HCT116 (cell line): ENCODE results near the gene TNKS1BP1. TPM values are rescaled to one million over a fixed set of nuclear protein-coding genes. Genes with fewer than 3 reads are reported as not detected.

Source experiments
- ATAC-seq: fragments of 200-7000 bp; cut with Tn5 transposase; 2 replicates; pipeline ENCODE4 v1.9.1; 2020; ENCODE audit warnings: mild to moderate bottlenecking, moderate library complexity
- BruUV-seq: library from RNA; stranded (reverse); fragments of 400-500 nt; replicated peaks from 2 replicates; lab custom pipeline; 2021; lab: Mats Ljungman, UMichigan
- CTCF ChIA-PET: fragments of 300-600 bp; sonication (Branson Sonifier 250); formaldehyde crosslinking; loops from one replicate; lab custom pipeline; 2021; ENCODE audit warnings: antibody characterized with exemption; lab: Charles Lee
- POLR2A ChIA-PET: fragments of 300-600, 350-600 bp; sonication (Branson Sonifier 250); formaldehyde crosslinking; loops from one replicate; lab custom pipeline; 2021; ENCODE audit warnings: antibody characterized with exemption; lab: Charles Lee
- RAD21 ChIA-PET, 2 experiments: fragments of 300-600 bp; sonication (Branson Sonifier 250); formaldehyde crosslinking; loops; one replicate each; lab custom pipeline; 2023; ENCODE audit warnings: low total read pairs in 2 of 2; ENCODE audit not compliant: uncharacterized antibody in 2 of 2, unreplicated experiment in 2 of 2, low non-redundant PET in 1 of 2; lab: Charles Lee
- DNase-seq: peaks from one replicate; pipeline ENCODE4 v3.0.0-alpha.2; 2010; ENCODE audit warnings: low read depth, low spot score
- H2AFZ ChIP-seq: fragments of 200-600 bp; shearing (Covaris generic), sonication (generic); 2 replicates; pipeline ENCODE4 v1.6.1; 2017; ENCODE audit warnings: low read depth, mixed run types, mixed read lengths, antibody characterized with exemption, low read length; ENCODE audit not compliant: poor library complexity, severe bottlenecking
- H3K27ac ChIP-seq: 2 replicates; pipeline ENCODE4 v1.5.1; 2012; ENCODE audit warnings: low read depth, low read length
- H3K27me3 ChIP-seq: fragments of 200-600 bp; sonication (generic); 2 replicates; pipeline ENCODE4 v1.6.1; 2016; ENCODE audit warnings: mixed run types, low read length, mixed read lengths; ENCODE audit not compliant: insufficient read depth
- H3K36me3 ChIP-seq, 2 experiments: fragments of 200-500 bp in 1 of 2; fragments of 200-600 bp in 1 of 2; sonication (Bioruptor generic) in 1 of 2; sonication (generic) in 1 of 2; 2 replicates each; pipeline versions ENCODE4 v1.5.1 to v1.6.1; 2014 to 2016; ENCODE audit warnings: low read length in 2 of 2, inconsistent platforms in 1 of 2, mixed read lengths in 1 of 2, mixed run types in 1 of 2; ENCODE audit not compliant: insufficient read depth in 2 of 2, control insufficient read depth in 1 of 2
- H3K4me1 ChIP-seq, 2 experiments: fragments of 200-600 bp in 1 of 2; sonication (generic) in 1 of 2; 2 replicates each; pipeline versions ENCODE4 v1.5.1 to v1.6.1; 2012 to 2017; ENCODE audit warnings: low read length in 2 of 2, inconsistent platforms in 1 of 2, mild to moderate bottlenecking in 1 of 2, mixed read lengths in 1 of 2, mixed run types in 1 of 2, moderate library complexity in 1 of 2; ENCODE audit not compliant: insufficient read depth in 2 of 2, control insufficient read depth in 1 of 2
- H3K4me2 ChIP-seq: fragments of 200-600 bp; sonication (generic); 2 replicates; pipeline ENCODE4 v1.6.1; 2017; ENCODE audit warnings: mixed run types, low read length, mixed read lengths
- H3K4me3 ChIP-seq, 2 experiments: fragments of 200-600 bp in 1 of 2; sonication (generic) in 1 of 2; replicated peaks in 1 of 2; 2 replicates each; pipeline ENCODE4 v1.5.1; 2011 to 2016; ENCODE audit warnings: low read length in 2 of 2, control low read depth in 1 of 2, low read depth in 1 of 2, mild to moderate bottlenecking in 1 of 2, mixed read lengths in 1 of 2, mixed run types in 1 of 2
- H3K79me2 ChIP-seq: fragments of 200-600 bp; sonication (generic); 2 replicates; pipeline ENCODE4 v1.6.1; 2017; ENCODE audit warnings: mild to moderate bottlenecking, mixed run types, low read length, moderate library complexity, mixed read lengths; ENCODE audit not compliant: insufficient read depth
- H3K9ac ChIP-seq: fragments of 200-600 bp; sonication (generic); 2 replicates; pipeline ENCODE4 v1.6.1; 2016; ENCODE audit warnings: low read length, mixed read lengths
- H3K9me2 ChIP-seq: fragments of 200-600 bp; sonication (generic), shearing (Covaris generic); 2 replicates; pipeline ENCODE4 v1.6.1; 2017; ENCODE audit warnings: mixed run types, mild to moderate bottlenecking, moderate library complexity; ENCODE audit not compliant: insufficient read depth
- H3K9me3 ChIP-seq, 2 experiments: fragments of 200-500 bp in 1 of 2; fragments of 200-600 bp in 1 of 2; sonication (Bioruptor generic) in 1 of 2; sonication (generic) in 1 of 2; 2 replicates each; pipeline ENCODE4 v1.6.1; 2014 to 2017; ENCODE audit warnings: low read length in 2 of 2, mixed read lengths in 2 of 2, inconsistent platforms in 1 of 2, low read depth in 1 of 2, mild to moderate bottlenecking in 1 of 2, mixed run types in 1 of 2, moderate library complexity in 1 of 2; ENCODE audit not compliant: control insufficient read depth in 1 of 2, insufficient read depth in 1 of 2
- H4K20me1 ChIP-seq: fragments of 200-600 bp; sonication (generic), shearing (Covaris generic); 2 replicates; pipeline ENCODE4 v1.6.1; 2017; ENCODE audit warnings: mixed run types, mild to moderate bottlenecking, moderate library complexity; ENCODE audit not compliant: insufficient read depth
- CTCF ChIP-seq, 3 experiments: fragments of 200-600 bp in 1 of 3; sonication (generic) in 1 of 3; IDR thresholded peaks in 2 of 3; conservative IDR thresholded peaks in 1 of 3; 2 replicates each; pipeline ENCODE4 v1.5.1; 2012 to 2017; ENCODE audit warnings: low read depth in 2 of 3, low read length in 2 of 3, antibody characterized with exemption in 1 of 3, borderline replicate concordance in 1 of 3, control low read depth in 1 of 3, mild to moderate bottlenecking in 1 of 3, mixed read lengths in 1 of 3, mixed run types in 1 of 3, moderate library complexity in 1 of 3; ENCODE audit not compliant: insufficient read depth in 1 of 3
- ELF1 ChIP-seq: IDR thresholded peaks from 2 replicates; pipeline ENCODE4 v1.6.1; 2012; ENCODE audit warnings: low read depth, borderline replicate concordance
- EZH2 ChIP-seq: fragments of 200-600 bp; sonication (generic); IDR thresholded peaks from 2 replicates; pipeline ENCODE4 v1.6.1; 2017; ENCODE audit warnings: antibody characterized with exemption, mixed run types
- POLR2A ChIP-seq: IDR thresholded peaks from 2 replicates; pipeline ENCODE4 v1.7.0; 2011; ENCODE audit warnings: borderline replicate concordance; ENCODE audit not compliant: insufficient read depth, insufficient read length; ENCODE audit errors: extremely low read depth
- RAD21 ChIP-seq: IDR thresholded peaks from 2 replicates; pipeline ENCODE4 v1.6.1; 2012; ENCODE audit warnings: low read depth, mild to moderate bottlenecking
- intact Hi-C: fragments of 100-400 bp; cut with micrococcal nuclease; formaldehyde crosslinking; loops from 2 replicates; pipeline ENCODE4 v1.10.0; 2022
- total RNA-seq: library from RNA; stranded (reverse); gene quantifications from one replicate; pipeline ENCODE4 v1.2.1, GENCODE V29; 2021; ENCODE audit not compliant: unreplicated experiment
- TF ChIP-seq, protein P1 (sequence below): IDR thresholded peaks from 2 replicates; pipeline ENCODE4 v1.6.1; 2012; ENCODE audit warnings: low read depth

Gene TNKS1BP1
- total RNA-seq, 1 experiment from 2014 or later, result 77.6 TPM

DNA sequence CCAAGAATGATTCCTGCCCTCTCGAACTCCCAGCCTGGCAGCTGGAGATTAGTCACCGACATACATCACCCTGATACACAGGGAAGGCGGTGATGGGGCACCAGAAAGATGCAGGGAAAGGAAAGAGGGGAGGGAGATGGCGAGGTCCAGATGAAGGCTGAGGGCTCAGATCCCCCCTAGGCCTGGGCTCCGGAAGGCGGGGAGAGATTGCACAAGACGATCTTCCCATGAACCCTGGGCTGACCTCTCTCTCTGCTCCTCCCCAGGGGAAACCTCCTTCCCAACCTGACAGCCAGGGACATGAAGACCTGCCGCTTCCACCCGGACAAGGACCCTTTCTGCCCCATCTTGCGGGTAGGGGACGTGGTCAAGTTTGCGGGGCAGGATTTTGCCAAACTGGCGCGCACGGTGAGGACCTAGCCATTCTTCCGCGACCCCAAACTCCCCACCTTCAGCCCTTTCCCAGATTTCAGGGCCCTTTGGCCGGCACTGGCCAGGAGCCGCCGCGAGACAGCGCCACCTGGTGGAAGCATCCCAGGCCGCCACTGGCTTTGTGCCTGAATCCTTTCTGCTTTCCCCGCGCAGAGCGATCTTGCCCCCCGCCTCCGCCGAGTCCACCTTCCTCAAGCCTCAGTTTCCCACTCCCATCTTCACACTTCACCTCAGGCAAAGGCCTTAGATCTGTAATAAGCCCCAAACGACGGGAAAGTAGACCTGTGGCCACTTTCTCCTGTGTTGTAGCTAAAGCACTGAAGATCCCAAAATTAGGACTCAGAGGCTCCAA is 24.9 kb upstream of the TNKS1BP1 start:
- no TSS peak for BruUV-seq
- no peak overlapping the region for H3K9ac ChIP-seq
- no peaks in the 10 kb centered on the region for H3K27me3 ChIP-seq
- RAD21 ChIA-PET, result interaction anchor here in 1 of 2 experiments (0.7 kb wide), 1 partner anchor 91 kb away, joined by 3 read pairs; no protein-coding TSS in a partner anchor
- peaks cover 3 to 19% of the 10 kb centered on the region in 2 experiments; a peak in 3 of 4 replicates for H3K4me1 ChIP-seq
- DNase-seq, result peak; percentile 26
- no peak overlapping the region for H3K4me3 ChIP-seq
- POLR2A ChIA-PET, result no interaction called here
- H3K4me2 ChIP-seq, result peak overlapping the region; percentile 61
- TF ChIP-seq RAD21 (peak; percentile 38), CTCF (IDR thresholded peaks at IDR 0.05 in 2 of 3, conservative IDR thresholded peaks at IDR 0.05 in 1 of 3; ENCODE audit: borderline replicate concordance in 1 of 3, insufficient read depth in 1 of 3, low read depth in 2 of 3, low read length in 2 of 3) (peak; percentile 54 to 91 (median 88)), EZH2 (no peak), POLR2A (no peak), ELF1 (no peak)
- TF ChIP-seq, protein P1, sequence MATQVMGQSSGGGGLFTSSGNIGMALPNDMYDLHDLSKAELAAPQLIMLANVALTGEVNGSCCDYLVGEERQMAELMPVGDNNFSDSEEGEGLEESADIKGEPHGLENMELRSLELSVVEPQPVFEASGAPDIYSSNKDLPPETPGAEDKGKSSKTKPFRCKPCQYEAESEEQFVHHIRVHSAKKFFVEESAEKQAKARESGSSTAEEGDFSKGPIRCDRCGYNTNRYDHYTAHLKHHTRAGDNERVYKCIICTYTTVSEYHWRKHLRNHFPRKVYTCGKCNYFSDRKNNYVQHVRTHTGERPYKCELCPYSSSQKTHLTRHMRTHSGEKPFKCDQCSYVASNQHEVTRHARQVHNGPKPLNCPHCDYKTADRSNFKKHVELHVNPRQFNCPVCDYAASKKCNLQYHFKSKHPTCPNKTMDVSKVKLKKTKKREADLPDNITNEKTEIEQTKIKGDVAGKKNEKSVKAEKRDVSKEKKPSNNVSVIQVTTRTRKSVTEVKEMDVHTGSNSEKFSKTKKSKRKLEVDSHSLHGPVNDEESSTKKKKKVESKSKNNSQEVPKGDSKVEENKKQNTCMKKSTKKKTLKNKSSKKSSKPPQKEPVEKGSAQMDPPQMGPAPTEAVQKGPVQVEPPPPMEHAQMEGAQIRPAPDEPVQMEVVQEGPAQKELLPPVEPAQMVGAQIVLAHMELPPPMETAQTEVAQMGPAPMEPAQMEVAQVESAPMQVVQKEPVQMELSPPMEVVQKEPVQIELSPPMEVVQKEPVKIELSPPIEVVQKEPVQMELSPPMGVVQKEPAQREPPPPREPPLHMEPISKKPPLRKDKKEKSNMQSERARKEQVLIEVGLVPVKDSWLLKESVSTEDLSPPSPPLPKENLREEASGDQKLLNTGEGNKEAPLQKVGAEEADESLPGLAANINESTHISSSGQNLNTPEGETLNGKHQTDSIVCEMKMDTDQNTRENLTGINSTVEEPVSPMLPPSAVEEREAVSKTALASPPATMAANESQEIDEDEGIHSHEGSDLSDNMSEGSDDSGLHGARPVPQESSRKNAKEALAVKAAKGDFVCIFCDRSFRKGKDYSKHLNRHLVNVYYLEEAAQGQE, result no peak
- TF ChIP-seq, all 23 proteins: peak for 2
- intact Hi-C loops, result loop anchor here (5.0 kb wide), 3 partner anchors 108 to 553 kb away; no protein-coding TSS in a partner anchor
- H4K20me1 ChIP-seq, result no peaks in the 10 kb centered on the region
- H3K79me2 ChIP-seq, result no peaks in the 10 kb centered on the region
- H2AFZ ChIP-seq, result peak overlapping the region; percentile 91
- peak; percentile 78 for ATAC-seq
- no peaks in the 10 kb centered on the region for H3K9me3 ChIP-seq
- H3K36me3 ChIP-seq, result no peaks in the 10 kb centered on the region
- H3K27ac ChIP-seq, result no peak overlapping the region
- no peaks in the 10 kb centered on the region for H3K9me2 ChIP-seq
- CTCF ChIA-PET, result interaction anchor here (0.6 to 2.1 kb wide), 10 partner anchors 11 to 1164 kb away, joined by 3 to 6 read pairs (median 3); partner anchors contain the start of gene SSRP1
